IMR-90 (cell line): ENCODE measurements around the gene GFM1. TPM values are rescaled to one million over a fixed set of nuclear protein-coding genes. Genes with fewer than 3 reads are reported as not detected.

ENCODE experiments used
- ATAC-seq: fragments of 200-7000 bp; cut with Tn5 transposase; 2 replicates; pipeline ENCODE4 v1.9.1; 2020; ENCODE audit warnings: low read depth, mild to moderate bottlenecking, moderate library complexity
- BruUV-seq: library from RNA; stranded (reverse); fragments of 400-500 nt; replicated peaks from 2 replicates; lab custom pipeline; 2021; lab: Mats Ljungman, UMichigan
- CTCF ChIA-PET: fragments of 300-600 bp; formaldehyde crosslinking; extraction: SDS; loops from one replicate; lab custom pipeline; 2021; ENCODE audit warnings: antibody characterized with exemption; lab: Yijun Ruan, JAX
- POLR2A ChIA-PET: fragments of 300-600 bp; sonication (Branson Sonifier 250); formaldehyde crosslinking; loops from one replicate; lab custom pipeline; 2022; ENCODE audit warnings: antibody characterized with exemption; ENCODE audit not compliant: unreplicated experiment; lab: Charles Lee
- DNase-seq: peaks from one replicate; pipeline ENCODE4 v3.0.0; 2013
- H2AFZ ChIP-seq: replicated peaks from 2 replicates; pipeline ENCODE3; 2013; ENCODE audit warnings: low read length, mild to moderate bottlenecking; ENCODE audit not compliant: poor library complexity
- H2AK5ac ChIP-seq: 2 replicates; pipeline ENCODE4 v1.6.1; 2013; ENCODE audit warnings: low read depth, low read length, inconsistent platforms
- H2AK9ac ChIP-seq: replicated peaks from 2 replicates; pipeline ENCODE3; 2013; ENCODE audit warnings: mild to moderate bottlenecking, low read depth, low read length, moderate library complexity; ENCODE audit not compliant: poor library complexity
- H2BK120ac ChIP-seq: 2 replicates; pipeline ENCODE4 v1.6.1; 2013; ENCODE audit warnings: low read depth, low read length, inconsistent platforms
- H2BK15ac ChIP-seq: 3 replicates; pipeline ENCODE4 v1.6.1; 2013; ENCODE audit warnings: low read depth, low read length, inconsistent platforms
- H2BK20ac ChIP-seq: 2 replicates; pipeline ENCODE4 v1.6.1; 2013; ENCODE audit warnings: low read depth, mild to moderate bottlenecking, inconsistent platforms, low read length, moderate library complexity
- H2BK5ac ChIP-seq: 2 replicates; pipeline ENCODE4 v1.6.1; 2013; ENCODE audit warnings: mild to moderate bottlenecking, low read depth, low read length, inconsistent platforms; ENCODE audit not compliant: poor library complexity, severe bottlenecking
- H3K14ac ChIP-seq: replicated peaks from 2 replicates; pipeline ENCODE4 v1.6.1; 2013; ENCODE audit warnings: low read depth, low read length, inconsistent platforms
- H3K18ac ChIP-seq: 2 replicates; pipeline ENCODE4 v1.6.1; 2013; ENCODE audit warnings: low read depth, low read length, control low read depth
- H3K23ac ChIP-seq: 2 replicates; pipeline ENCODE4 v1.6.1; 2013; ENCODE audit warnings: low read depth, low read length, inconsistent platforms
- H3K27ac ChIP-seq: 2 replicates; pipeline ENCODE4 v1.5.1; 2013; ENCODE audit warnings: mild to moderate bottlenecking, control low read depth, low read length; ENCODE audit not compliant: insufficient read depth
- H3K27me3 ChIP-seq: 2 replicates; pipeline ENCODE4 v1.6.1; 2013; ENCODE audit warnings: low read length; ENCODE audit not compliant: control insufficient read depth, insufficient read depth
- H3K36me3 ChIP-seq: 2 replicates; pipeline ENCODE4 v1.6.1; 2013; ENCODE audit warnings: low read length, mixed read lengths; ENCODE audit not compliant: control insufficient read depth, insufficient read depth
- H3K4ac ChIP-seq: 2 replicates; pipeline ENCODE4 v1.6.1; 2013; ENCODE audit warnings: low read depth, low read length, inconsistent platforms
- H3K4me1 ChIP-seq: 2 replicates; pipeline ENCODE4 v1.6.1; 2013; ENCODE audit warnings: low read length, mixed read lengths; ENCODE audit not compliant: control insufficient read depth, insufficient read depth
- H3K4me2 ChIP-seq: 2 replicates; pipeline ENCODE4 v1.6.1; 2013; ENCODE audit warnings: low read depth, mild to moderate bottlenecking, control low read depth, low read length, moderate library complexity
- H3K4me3 ChIP-seq: 2 replicates; pipeline ENCODE4 v1.5.1; 2013; ENCODE audit warnings: low read depth, mild to moderate bottlenecking, control low read depth, low read length, moderate library complexity; ENCODE audit not compliant: insufficient read depth
- H3K56ac ChIP-seq: 2 replicates; pipeline ENCODE4 v1.6.1; 2013; ENCODE audit warnings: low read length, inconsistent platforms; ENCODE audit not compliant: insufficient read depth; ENCODE audit errors: extremely low read depth
- H3K79me1 ChIP-seq, 2 experiments: 2 replicates each; pipeline ENCODE4 v1.6.1; 2013; ENCODE audit warnings: low read length in 2 of 2, inconsistent platforms in 1 of 2, low read depth in 1 of 2
- H3K9ac ChIP-seq: 2 replicates; pipeline ENCODE4 v1.6.1; 2013; ENCODE audit warnings: low read depth, low read length, control low read depth
- H3K9me1 ChIP-seq: 2 replicates; pipeline ENCODE4 v1.6.1; 2013; ENCODE audit warnings: low read length, inconsistent platforms; ENCODE audit not compliant: insufficient read depth
- H3K9me3 ChIP-seq: 2 replicates; pipeline ENCODE4 v1.6.1; 2013; ENCODE audit warnings: low read length; ENCODE audit not compliant: control insufficient read depth, insufficient read depth
- H4K20me1 ChIP-seq: 2 replicates; pipeline ENCODE4 v1.6.1; 2013; ENCODE audit warnings: low read length, inconsistent platforms; ENCODE audit not compliant: insufficient read depth
- H4K5ac ChIP-seq: 2 replicates; pipeline ENCODE4 v1.6.1; 2013; ENCODE audit warnings: mild to moderate bottlenecking, low read depth, low read length, control low read depth
- H4K8ac ChIP-seq, 2 experiments: 2 replicates each; pipeline ENCODE4 v1.6.1; 2013; ENCODE audit warnings: low read depth in 2 of 2, low read length in 2 of 2, control low read depth in 1 of 2, inconsistent platforms in 1 of 2
- H4K91ac ChIP-seq: 2 replicates; pipeline ENCODE4 v1.6.1; 2013; ENCODE audit warnings: low read depth, low read length, inconsistent platforms; ENCODE audit not compliant: insufficient read depth
- CEBPB ChIP-seq: IDR thresholded peaks from 2 replicates; pipeline ENCODE4 v1.6.1; 2012; ENCODE audit warnings: low read depth, low read length, improper control_type of control experiment
- FOS ChIP-seq: fragments of 150-350 bp; IDR thresholded peaks from 2 replicates; pipeline ENCODE4 v1.6.1; 2016; ENCODE audit warnings: low read depth, low read length
- WGBS, 2 experiments: methylation state at CpG; one replicate each; pipeline versions ENCODE4 v1.1.5 to v1.1.7; 2013; ENCODE audit warnings: missing lambda C conversion rate in 2 of 2; ENCODE audit not compliant: insufficient read length in 1 of 2; ENCODE audit errors: extremely low coverage in 2 of 2; 5-methylcytosine and 5-hydroxymethylcytosine counted together
- dilution Hi-C: fragments of 300-500 bp; cut with HindIII; formaldehyde crosslinking; loops from one replicate; pipeline ENCODE4 v1.14.3; 2018; ENCODE audit warnings: low sequenced_read_pairs; ENCODE audit not compliant: unreplicated experiment
- in situ Hi-C: fragments of 300-500 bp; cut with MboI; formaldehyde crosslinking; loops from 3 replicates; pipeline ENCODE4 v1.14.3; 2019; ENCODE audit warnings: low sequenced_read_pairs, inconsistent platforms, mixed read lengths
- intact Hi-C: fragments of 100-400 bp; cut with micrococcal nuclease; formaldehyde crosslinking; loops from 2 replicates; pipeline ENCODE4 v1.10.0; 2022
- polyA plus RNA-seq, 3 experiments: library from polyadenylated mRNA; depleted of rRNA; stranded (reverse); fragments of >200 nt; gene quantifications; 2 replicates each; pipeline ENCODE4 v1.2.3, GENCODE V29; 2012; ENCODE audit warnings: low replicate concordance in 1 of 3
- total RNA-seq: library from RNA; depleted of rRNA; stranded (reverse); fragments of >200 nt; gene quantifications from 2 replicates; pipeline ENCODE4 v1.2.3, GENCODE V29; 2012
- TF ChIP-seq, protein P1 (sequence below): fragments of 150-350 bp; IDR thresholded peaks from 2 replicates; pipeline ENCODE4 v1.6.1; 2016; ENCODE audit warnings: low read depth, mild to moderate bottlenecking, low read length, moderate library complexity, borderline replicate concordance

GFM1 gene
- total and polyA plus RNA-seq, 2 of the 4 experiments (the other 2 are of a cell fraction) = 12.4 to 36.0 TPM

DNA sequence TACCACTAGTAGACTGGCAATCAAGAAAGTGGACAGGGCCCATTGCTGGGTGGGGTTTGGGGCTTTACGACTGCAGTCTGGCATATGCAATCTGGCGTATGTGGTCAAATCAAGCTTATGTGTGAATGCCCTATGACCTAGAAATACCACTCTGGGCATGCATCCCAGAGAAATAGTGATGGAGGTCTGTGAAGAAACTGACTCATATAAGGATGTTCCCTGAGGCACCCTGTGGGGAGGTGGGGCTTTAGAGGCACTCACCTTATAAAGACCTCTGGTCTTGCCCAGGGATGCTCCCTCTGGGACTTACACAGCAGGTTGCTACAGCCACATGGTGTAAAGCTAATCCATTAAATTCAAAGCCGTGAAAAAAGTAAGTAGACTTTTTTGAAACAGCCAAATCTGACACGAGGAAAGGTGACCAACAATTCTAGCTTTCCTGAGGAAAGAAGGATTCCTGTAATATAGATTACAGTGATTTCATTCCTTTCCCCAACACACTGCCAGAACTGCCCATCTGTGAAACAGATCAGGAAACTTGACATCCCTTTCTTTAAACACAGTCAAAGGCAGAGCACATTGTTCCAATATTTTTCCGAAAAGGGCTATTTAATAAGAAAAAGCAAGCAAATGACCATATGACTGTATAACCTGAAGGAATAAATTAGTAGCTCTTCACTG is 74.3 kb downstream of the GFM1 start:
- Histone ChIP-seq H3K9ac (no peak overlapping the region), H3K4me1 (peaks cover 30% of the 10 kb centered on the region), H4K91ac (no peak overlapping the region; the same call in 1 of the 2 replicates), H2BK120ac (no peak overlapping the region), H3K18ac (no peak overlapping the region), H2BK5ac (no peak overlapping the region), H2AFZ (no peak overlapping the region), H3K4ac (no peak overlapping the region), H3K4me2 (no peak overlapping the region), H3K14ac (no peak overlapping the region), H2AK9ac (no peak overlapping the region), H4K8ac (no peak overlapping the region), H4K20me1 (no peaks in the 10 kb centered on the region), H2BK15ac (no peak overlapping the region), H3K56ac (no peak overlapping the region), H3K36me3 (no peaks in the 10 kb centered on the region), H3K4me3 (no peak overlapping the region), H4K5ac (no peak overlapping the region), H3K9me1 (peaks cover 31% of the 10 kb centered on the region), H2AK5ac (no peak overlapping the region), H3K27me3 (no peaks in the 10 kb centered on the region), H3K79me1 (peaks cover 6 to 42% of the 10 kb centered on the region in 2 experiments), H3K9me3 (no peaks in the 10 kb centered on the region), H2BK20ac (no peak overlapping the region), H3K23ac (no peak overlapping the region), H3K27ac (no peak overlapping the region)
- TF ChIP-seq CEBPB (peak; percentile 49; the same call in 1 of the 2 replicates), FOS (peak; percentile 36; the same call in 1 of the 2 replicates)
- TF ChIP-seq, protein P1, sequence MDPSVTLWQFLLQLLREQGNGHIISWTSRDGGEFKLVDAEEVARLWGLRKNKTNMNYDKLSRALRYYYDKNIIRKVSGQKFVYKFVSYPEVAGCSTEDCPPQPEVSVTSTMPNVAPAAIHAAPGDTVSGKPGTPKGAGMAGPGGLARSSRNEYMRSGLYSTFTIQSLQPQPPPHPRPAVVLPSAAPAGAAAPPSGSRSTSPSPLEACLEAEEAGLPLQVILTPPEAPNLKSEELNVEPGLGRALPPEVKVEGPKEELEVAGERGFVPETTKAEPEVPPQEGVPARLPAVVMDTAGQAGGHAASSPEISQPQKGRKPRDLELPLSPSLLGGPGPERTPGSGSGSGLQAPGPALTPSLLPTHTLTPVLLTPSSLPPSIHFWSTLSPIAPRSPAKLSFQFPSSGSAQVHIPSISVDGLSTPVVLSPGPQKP = no peak
- dilution Hi-C loops = no loop called here
- no CpG with 5 or more reads among the region's 5 CpGs for WGBS, 2 experiments
- peak; percentile 53 for ATAC-seq
- peak; percentile 94 for DNase-seq
- intact Hi-C loops = no loop called here
- POLR2A ChIA-PET = no interaction called here
- in situ Hi-C loops = loop anchor here (25.0 kb wide), 1 partner anchor 1556 kb away; the partner anchor contains the start of gene CCNL1
- CTCF ChIA-PET = interaction anchor here (0.6 to 1.2 kb wide), 2 partner anchors 46 to 1209 kb away, joined by 3 to 4 read pairs; partner anchors contain the start of gene LXN
- no TSS peak for BruUV-seq
